ENCODE measurements around the gene ENHO.

GRCh38 chr9:34521406-34522045, 1.3 kb downstream of the ENHO start:
- TF ChIP-seq CTCF (IDR thresholded peaks at IDR 0.05) (no peak), POLR2AphosphoS5 (IDR thresholded peaks at IDR 0.05) (no peak)

Measured in suprapubic skin (tissue), 3 donors.